Measurements from ENCODE around the gene MON1A.
"Not testable (repeated sequence)": the region's sequence is repeated elsewhere in the genome, so short reads cannot be mapped to it uniquely, and the experiment has no call there.

Gene MON1A

GRCh38 chr3:49939858-49940666 lies 10.5 kb upstream of the MON1A start, which contains the start of gene RBM6:
TSS of gene RBM6 (plus strand) at chr3:49940150. CDS start at chr3:49962642, 22,492 bp downstream.
- no CpG with 5 or more reads among the region's 74 CpGs for WGBS (ENCODE audit: insufficient coverage, insufficient read length)
- H3K27ac ChIP-seq (ENCODE audit: low read length): no peak within 1 kb of the TSS
- no peaks in the 10 kb centered on the region for H3K27me3 ChIP-seq (ENCODE audit: control insufficient read depth, insufficient read depth, low read length)
- H3K4me3 ChIP-seq (ENCODE audit: low read length): peak within 1 kb of the TSS; percentile 83
- no peaks in the 10 kb centered on the region for H3K36me3 ChIP-seq (ENCODE audit: control insufficient read depth, insufficient read depth, low read length)
- DNase-seq (ENCODE audit: low read depth, low spot score): peak; percentile 92
- H3K9me3 ChIP-seq (ENCODE audit: control insufficient read depth, insufficient read depth, low read length): no peaks in the 10 kb centered on the region
- H3K4me1 ChIP-seq (ENCODE audit: control insufficient read depth, insufficient read depth, low read length): no peaks in the 10 kb centered on the region

- no peaks in the 10 kb centered on the region for H3K9me3 ChIP-seq (ENCODE audit: control insufficient read depth, insufficient read depth, low read length)
- H3K4me3 ChIP-seq (ENCODE audit: low read length): no peak overlapping the region
- H3K27ac ChIP-seq (ENCODE audit: low read length): no peak overlapping the region
- H3K36me3 ChIP-seq (ENCODE audit: control insufficient read depth, insufficient read depth, low read length): no peaks in the 10 kb centered on the region
- WGBS (ENCODE audit: insufficient coverage, insufficient read length): no CpG with 5 or more reads among the region's 3 CpGs
- H3K27me3 ChIP-seq (ENCODE audit: control insufficient read depth, insufficient read depth, low read length): no peaks in the 10 kb centered on the region
- DNase-seq (ENCODE audit: low read depth, low spot score): no peak
- no peaks in the 10 kb centered on the region for H3K4me1 ChIP-seq (ENCODE audit: control insufficient read depth, insufficient read depth, low read length)
Observed at GRCh38 chr3:49937090-49937489, 7.5 kb upstream of the MON1A start.

GRCh38 chr3:49932281-49932680 lies 2.7 kb upstream of the MON1A start:
- H3K36me3 ChIP-seq (ENCODE audit: control insufficient read depth, insufficient read depth, low read length); H3K27me3 ChIP-seq (ENCODE audit: control insufficient read depth, insufficient read depth, low read length); H3K4me1 ChIP-seq (ENCODE audit: control insufficient read depth, insufficient read depth, low read length); H3K4me3 ChIP-seq (ENCODE audit: low read length); H3K27ac ChIP-seq (ENCODE audit: low read length); H3K9me3 ChIP-seq (ENCODE audit: control insufficient read depth, insufficient read depth, low read length); DNase-seq (ENCODE audit: low read depth, low spot score): not testable (repeated sequence)
- no CpG with 5 or more reads among the region's 15 CpGs for WGBS (ENCODE audit: insufficient coverage, insufficient read length)

- H3K9me3 ChIP-seq (ENCODE audit: control insufficient read depth, insufficient read depth, low read length): no peaks in the 10 kb centered on the region
- peak; percentile 29 for DNase-seq (ENCODE audit: low read depth, low spot score)
- H3K36me3 ChIP-seq (ENCODE audit: control insufficient read depth, insufficient read depth, low read length): no peaks in the 10 kb centered on the region
- H3K27me3 ChIP-seq (ENCODE audit: control insufficient read depth, insufficient read depth, low read length): no peaks in the 10 kb centered on the region
- no peak overlapping the region for H3K27ac ChIP-seq (ENCODE audit: low read length)
- no peak overlapping the region for H3K4me3 ChIP-seq (ENCODE audit: low read length)
- H3K4me1 ChIP-seq (ENCODE audit: control insufficient read depth, insufficient read depth, low read length): no peaks in the 10 kb centered on the region; the same call in 1 of the 2 replicates
- whole genome bisulfite sequencing (ENCODE audit: insufficient coverage, insufficient read length): no CpG with 5 or more reads among the region's 1 CpG
Observed at GRCh38 chr3:49930922-49931321, 1.3 kb upstream of the MON1A start.

- no CpG with 5 or more reads among the region's 16 CpGs for WGBS (ENCODE audit: insufficient coverage, insufficient read length)
- H3K27ac ChIP-seq (ENCODE audit: low read length): no peak overlapping the region
Observed at GRCh38 chr3:49930168-49930690, 618 bp upstream of the MON1A start.

GRCh38 chr3:49928481-49929017 lies 1.1 kb downstream of the MON1A start:
- no peak overlapping the region for H3K27ac ChIP-seq (ENCODE audit: low read length)

More at GRCh38 chr3:49930168-49930690, 618 bp upstream of the MON1A start:
- H3K4me3 ChIP-seq (ENCODE audit: low read length): peak overlapping the region; percentile 7; the same call in 1 of the 2 replicates
- H3K36me3 ChIP-seq (ENCODE audit: control insufficient read depth, insufficient read depth, low read length): no peaks in the 10 kb centered on the region
- no peaks in the 10 kb centered on the region; the same call in 1 of the 2 replicates for H3K4me1 ChIP-seq (ENCODE audit: control insufficient read depth, insufficient read depth, low read length)
- no peaks in the 10 kb centered on the region for H3K27me3 ChIP-seq (ENCODE audit: control insufficient read depth, insufficient read depth, low read length)
- H3K9me3 ChIP-seq (ENCODE audit: control insufficient read depth, insufficient read depth, low read length): no peaks in the 10 kb centered on the region
- no peak for DNase-seq (ENCODE audit: low read depth, low spot score)

GRCh38 chr3:49927798-49928197 lies 1.8 kb downstream of the MON1A start:
- H3K4me1 ChIP-seq (ENCODE audit: control insufficient read depth, insufficient read depth, low read length): no peaks in the 10 kb centered on the region; the same call in 1 of the 2 replicates

More at GRCh38 chr3:49928481-49929017, 1.1 kb downstream of the MON1A start:
- H3K4me3 ChIP-seq (ENCODE audit: low read length): no peak overlapping the region
- no peaks in the 10 kb centered on the region for H3K36me3 ChIP-seq (ENCODE audit: control insufficient read depth, insufficient read depth, low read length)
- no peaks in the 10 kb centered on the region; the same call in 1 of the 2 replicates for H3K4me1 ChIP-seq (ENCODE audit: control insufficient read depth, insufficient read depth, low read length)
- no peaks in the 10 kb centered on the region for H3K27me3 ChIP-seq (ENCODE audit: control insufficient read depth, insufficient read depth, low read length)
- H3K9me3 ChIP-seq (ENCODE audit: control insufficient read depth, insufficient read depth, low read length): no peaks in the 10 kb centered on the region
- WGBS (ENCODE audit: insufficient coverage, insufficient read length): no CpG with 5 or more reads among the region's 5 CpGs
- DNase-seq (ENCODE audit: low read depth, low spot score): no peak

GRCh38 chr3:49926117-49926728 lies 3.4 kb downstream of the MON1A start:
- Histone ChIP-seq H3K4me1 (ENCODE audit: control insufficient read depth, insufficient read depth, low read length) (no peaks in the 10 kb centered on the region; the same call in 1 of the 2 replicates), H3K9me3 (ENCODE audit: control insufficient read depth, insufficient read depth, low read length) (no peaks in the 10 kb centered on the region), H3K27ac (ENCODE audit: low read length) (no peak overlapping the region), H3K36me3 (ENCODE audit: control insufficient read depth, insufficient read depth, low read length) (no peaks in the 10 kb centered on the region), H3K4me3 (ENCODE audit: low read length) (no peak overlapping the region), H3K27me3 (ENCODE audit: control insufficient read depth, insufficient read depth, low read length) (no peaks in the 10 kb centered on the region)
- WGBS (ENCODE audit: insufficient coverage, insufficient read length): no CpG with 5 or more reads among the region's 4 CpGs
- DNase-seq (ENCODE audit: low read depth, low spot score): no peak

More at GRCh38 chr3:49927798-49928197, 1.8 kb downstream of the MON1A start:
- Histone ChIP-seq H3K27ac (ENCODE audit: low read length) (no peak overlapping the region), H3K36me3 (ENCODE audit: control insufficient read depth, insufficient read depth, low read length) (no peaks in the 10 kb centered on the region), H3K27me3 (ENCODE audit: control insufficient read depth, insufficient read depth, low read length) (no peaks in the 10 kb centered on the region), H3K4me3 (ENCODE audit: low read length) (no peak overlapping the region), H3K9me3 (ENCODE audit: control insufficient read depth, insufficient read depth, low read length) (no peaks in the 10 kb centered on the region)
- no peak for DNase-seq (ENCODE audit: low read depth, low spot score)
- no CpG with 5 or more reads among the region's 5 CpGs for WGBS (ENCODE audit: insufficient coverage, insufficient read length)

- H3K36me3 ChIP-seq (ENCODE audit: control insufficient read depth, insufficient read depth, low read length): no peaks in the 10 kb centered on the region
- H3K9me3 ChIP-seq (ENCODE audit: control insufficient read depth, insufficient read depth, low read length): no peaks in the 10 kb centered on the region
- H3K27me3 ChIP-seq (ENCODE audit: control insufficient read depth, insufficient read depth, low read length): no peaks in the 10 kb centered on the region
- H3K27ac ChIP-seq (ENCODE audit: low read length): no peak overlapping the region
- no peak overlapping the region for H3K4me3 ChIP-seq (ENCODE audit: low read length)
- WGBS (ENCODE audit: insufficient coverage, insufficient read length): no CpG with 5 or more reads among the region's 2 CpGs
- DNase-seq (ENCODE audit: low read depth, low spot score): no peak
- no peaks in the 10 kb centered on the region for H3K4me1 ChIP-seq (ENCODE audit: control insufficient read depth, insufficient read depth, low read length)
Observed at GRCh38 chr3:49925485-49925884, 4.1 kb downstream of the MON1A start.

GRCh38 chr3:49924683-49925082 lies 4.9 kb downstream of the MON1A start:
- no peaks in the 10 kb centered on the region for H3K4me1 ChIP-seq (ENCODE audit: control insufficient read depth, insufficient read depth, low read length)
- no peaks in the 10 kb centered on the region for H3K9me3 ChIP-seq (ENCODE audit: control insufficient read depth, insufficient read depth, low read length)
- DNase-seq (ENCODE audit: low read depth, low spot score): no peak
- H3K27me3 ChIP-seq (ENCODE audit: control insufficient read depth, insufficient read depth, low read length): no peaks in the 10 kb centered on the region
- no peak overlapping the region for H3K27ac ChIP-seq (ENCODE audit: low read length)
- no peaks in the 10 kb centered on the region for H3K36me3 ChIP-seq (ENCODE audit: control insufficient read depth, insufficient read depth, low read length)
- H3K4me3 ChIP-seq (ENCODE audit: low read length): no peak overlapping the region
- WGBS (ENCODE audit: insufficient coverage, insufficient read length): no CpG with 5 or more reads among the region's 2 CpGs
